Sciatic nerve (tissue), 2 donors: ENCODE measurements around the gene ARHGAP24. TPM values are rescaled to one million over a fixed set of nuclear protein-coding genes. Genes with fewer than 3 reads are reported as not detected.
A peak's percentile ranks its signal among the peaks of the same experiment; 100 is the strongest.

Source experiments
- ATAC-seq: fragments of 200-7000 bp; cut with Tn5 transposase; one replicate; pipeline ENCODE4 v1.9.1; 2020; ENCODE audit warnings: mild to moderate bottlenecking, moderate library complexity
- DNase-seq: peaks from one replicate; pipeline ENCODE4 v3.0.0-alpha.2; 2020; ENCODE audit warnings: low spot score
- intact Hi-C: fragments of 100-400 bp; cut with DNase I; formaldehyde crosslinking; loops from one replicate; pipeline ENCODE4 v1.14.2; 2022
- total RNA-seq: library from RNA; stranded (reverse); fragmentation: NEBNext Ultra II Directional; extraction: Animal tissue kit (Norgen Biotek cat#: 25700); gene quantifications from one replicate; pipeline ENCODE4 v1.2.1, GENCODE V29; 2021
- donor health status: DM: no; HTN: no; CAD: no.
- donor health status: DM: no; HTN: no; CAD: no.

ARHGAP24 gene
- total RNA-seq, 1 donor from 2014 or later = 87.6 TPM

- intact Hi-C loops = no loop called here
- DNase-seq (no peak), ATAC-seq (no peak)
These were observed 91.0 kb downstream of the ARHGAP24 start for GRCh38 chr4:85565761-85566480.

GRCh38 chr4:85569730-85570299 is 94.9 kb downstream of the ARHGAP24 start:
- ATAC-seq (no peak), DNase-seq (no peak)
- intact Hi-C loops = no loop called here

GRCh38 chr4:85570388-85570787 is 95.4 kb downstream of the ARHGAP24 start:
- no peak for DNase-seq
- no peak for ATAC-seq
- intact Hi-C loops = no loop called here

GRCh38 chr4:85571008-85571407 is 96.1 kb downstream of the ARHGAP24 start:
- ATAC-seq (no peak), DNase-seq (no peak)
- intact Hi-C loops = no loop called here

GRCh38 chr4:85573270-85573669 is 98.3 kb downstream of the ARHGAP24 start:
- intact Hi-C loops = no loop called here
- ATAC-seq (no peak), DNase-seq (no peak)

GRCh38 chr4:85577307-85577706 is 102.4 kb downstream of the ARHGAP24 start:
- no peak for DNase-seq
- intact Hi-C loops = no loop called here
- no peak for ATAC-seq

GRCh38 chr4:85579942-85580341 is 105.0 kb downstream of the ARHGAP24 start:
- no peak for DNase-seq
- intact Hi-C loops = no loop called here
- ATAC-seq = no peak

- ATAC-seq = no peak
These were observed 105.5 kb downstream of the ARHGAP24 start for GRCh38 chr4:85580489-85580888.

GRCh38 chr4:85587952-85588351 is 113.0 kb downstream of the ARHGAP24 start:
- intact Hi-C loops = no loop called here
- ATAC-seq = no peak
- DNase-seq = no peak

More at GRCh38 chr4:85580489-85580888, 105.5 kb downstream of the ARHGAP24 start:
- intact Hi-C loops = no loop called here
- no peak for DNase-seq

GRCh38 chr4:85591406-85592098 is 116.6 kb downstream of the ARHGAP24 start:
- intact Hi-C loops = no loop called here
- no peak for ATAC-seq
- no peak for DNase-seq

- DNase-seq (no peak), ATAC-seq (no peak)
- intact Hi-C loops = no loop called here
These were observed 120.3 kb downstream of the ARHGAP24 start for GRCh38 chr4:85595098-85595775.

GRCh38 chr4:85595796-85596559 is 121.0 kb downstream of the ARHGAP24 start:
- DNase-seq = no peak
- intact Hi-C loops = no loop called here

GRCh38 chr4:85598936-85599335 is 124.0 kb downstream of the ARHGAP24 start:
- DNase-seq = no peak
- no peak for ATAC-seq
- intact Hi-C loops = no loop called here

More at GRCh38 chr4:85595796-85596559, 121.0 kb downstream of the ARHGAP24 start:
- no peak for ATAC-seq

- intact Hi-C loops = no loop called here
- ATAC-seq = no peak
- no peak for DNase-seq
These were observed 125.6 kb downstream of the ARHGAP24 start for GRCh38 chr4:85600501-85600900.

- peak; percentile 26 for ATAC-seq
- DNase-seq = no peak
- intact Hi-C loops = no loop called here
These were observed 128.7 kb downstream of the ARHGAP24 start for GRCh38 chr4:85603437-85604336.

- DNase-seq (no peak), ATAC-seq (no peak)
- intact Hi-C loops = no loop called here
These were observed 131.6 kb downstream of the ARHGAP24 start for GRCh38 chr4:85606505-85606904.

GRCh38 chr4:85607624-85608023 is 132.7 kb downstream of the ARHGAP24 start:
- intact Hi-C loops = no loop called here
- DNase-seq (no peak), ATAC-seq (no peak)

GRCh38 chr4:85610450-85610849 is 135.5 kb downstream of the ARHGAP24 start:
- ATAC-seq (no peak), DNase-seq (no peak)
- intact Hi-C loops = no loop called here
